ENCODE measurements around the gene EXT2. TPM values are rescaled to one million over a fixed set of nuclear protein-coding genes. Genes with fewer than 3 reads are reported as not detected.

EXT2 gene
- total RNA-seq, 1 experiment from 2014 or later: 77.0 TPM

DNA sequence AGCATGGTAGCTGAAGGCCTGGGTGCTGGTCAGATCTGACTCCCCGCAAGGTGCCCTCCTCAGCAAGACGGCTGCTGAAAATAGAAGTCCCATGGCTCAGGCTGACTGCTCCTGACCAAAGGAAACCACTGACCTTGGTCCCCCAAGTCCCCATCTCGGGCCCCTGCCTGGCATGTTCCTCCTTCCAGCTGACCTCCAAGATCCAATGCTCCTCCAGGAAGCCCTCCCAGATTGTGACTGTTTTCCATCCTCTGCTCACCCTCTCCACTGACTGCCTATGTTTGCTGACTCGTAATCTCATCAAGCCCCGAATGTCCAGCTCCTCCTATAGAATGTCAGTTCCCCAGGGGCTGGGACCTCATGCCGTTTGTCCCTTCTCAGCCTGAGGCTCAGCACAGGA, 184.0 kb downstream of the EXT2 start:
- Histone ChIP-seq H3K9me3 (ENCODE audit: low read length) (no peaks in the 10 kb centered on the region), H3K27me3 (ENCODE audit: low read length) (peaks cover 8% of the 10 kb centered on the region; the same call in 1 of the 2 replicates), H3K4me3 (ENCODE audit: low read length) (no peak overlapping the region), H3K4me2 (ENCODE audit: low read length) (no peak overlapping the region), H3K36me3 (ENCODE audit: low read depth, low read length) (no peaks in the 10 kb centered on the region), H2AFZ (ENCODE audit: low read length) (no peak overlapping the region), H3K27ac (ENCODE audit: low read length) (no peak overlapping the region), H3K4me1 (ENCODE audit: insufficient read depth, low read length) (no peaks in the 10 kb centered on the region), H4K20me1 (ENCODE audit: low read length) (no peaks in the 10 kb centered on the region), H3K9ac (ENCODE audit: low read length) (no peak overlapping the region), H3F3A (ENCODE audit: low read length, unreplicated experiment) (no peaks in the 10 kb centered on the region), H3K79me2 (ENCODE audit: low read length) (no peaks in the 10 kb centered on the region), H3K9me2 (replicated peaks; ENCODE audit: low read length) (no peaks in the 10 kb centered on the region)
- intact Hi-C loops (cut with micrococcal nuclease): no loop called here
- ChIA-PET CTCF (no interaction called here), POLR2A (ENCODE audit: unreplicated experiment) (no interaction called here)
- DNase-seq (no peak), ATAC-seq (no peak)
- TF ChIP-seq EZH2 (IDR thresholded peaks at IDR 0.05; ENCODE audit: low read length, unreplicated experiment): no peak
- no peak for TF ChIP-seq EZH2phosphoT487 (IDR thresholded peaks at IDR 0.05; ENCODE audit: borderline replicate concordance, low read length)
- no TSS peak for BruUV-seq (replicated peaks)

DNA sequence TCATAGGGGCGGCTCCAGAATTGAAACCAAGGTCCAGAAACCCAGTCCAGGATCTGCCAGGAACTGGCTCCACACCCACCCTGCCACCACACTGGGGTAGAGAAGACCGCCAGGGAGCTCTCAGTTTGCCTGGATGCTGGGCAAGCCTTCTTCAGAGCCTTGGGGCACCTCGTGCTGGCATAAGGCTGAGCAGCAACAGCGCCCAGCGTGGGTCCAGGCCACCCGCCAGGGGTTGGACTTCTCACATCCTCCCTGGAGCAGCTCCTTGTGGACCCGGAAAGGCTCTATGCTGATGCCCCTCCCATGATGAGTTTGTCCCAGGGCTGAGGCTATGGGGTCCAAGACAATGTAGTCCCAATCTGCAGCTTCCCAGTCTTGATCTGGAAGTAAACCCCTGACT, 184.8 kb downstream of the EXT2 start:
- BruUV-seq (replicated peaks): no TSS peak

GRCh38 chr11:44281151-44281550, 185.7 kb downstream of the EXT2 start:
- DNase-seq: no peak
- BruUV-seq (replicated peaks): no TSS peak
- intact Hi-C loops (cut with micrococcal nuclease): loop anchor here (10.0 kb wide), 1 partner anchor 146 kb away; no protein-coding TSS in a partner anchor

More for the DNA sequence above, 184.8 kb downstream of the EXT2 start:
- ChIA-PET CTCF (no interaction called here), POLR2A (ENCODE audit: unreplicated experiment) (no interaction called here)
- Histone ChIP-seq H4K20me1 (ENCODE audit: low read length) (no peaks in the 10 kb centered on the region), H3K9me2 (replicated peaks; ENCODE audit: low read length) (no peaks in the 10 kb centered on the region), H2AFZ (ENCODE audit: low read length) (no peak overlapping the region), H3K4me3 (ENCODE audit: low read length) (no peak overlapping the region), H3K27ac (ENCODE audit: low read length) (no peak overlapping the region), H3K79me2 (ENCODE audit: low read length) (no peaks in the 10 kb centered on the region), H3F3A (ENCODE audit: low read length, unreplicated experiment) (no peaks in the 10 kb centered on the region), H3K9ac (ENCODE audit: low read length) (no peak overlapping the region), H3K27me3 (ENCODE audit: low read length) (peaks cover 8% of the 10 kb centered on the region; the same call in 1 of the 2 replicates), H3K4me1 (ENCODE audit: insufficient read depth, low read length) (no peaks in the 10 kb centered on the region), H3K9me3 (ENCODE audit: low read length) (no peaks in the 10 kb centered on the region), H3K36me3 (ENCODE audit: low read depth, low read length) (no peaks in the 10 kb centered on the region), H3K4me2 (ENCODE audit: low read length) (no peak overlapping the region)
- no peak for ATAC-seq
- intact Hi-C loops (cut with micrococcal nuclease): loop anchor here (10.0 kb wide), 1 partner anchor 145 kb away; no protein-coding TSS in a partner anchor
- DNase-seq: no peak
- TF ChIP-seq CTCF (conservative IDR thresholded peaks at IDR 0.05; ENCODE audit: low read depth, low read length) (no peak), EZH2 (IDR thresholded peaks at IDR 0.05; ENCODE audit: low read length, unreplicated experiment) (no peak), EZH2phosphoT487 (IDR thresholded peaks at IDR 0.05; ENCODE audit: borderline replicate concordance, low read length) (no peak)

More at GRCh38 chr11:44281151-44281550, 185.7 kb downstream of the EXT2 start:
- H3F3A ChIP-seq (ENCODE audit: low read length, unreplicated experiment): no peaks in the 10 kb centered on the region
- ChIA-PET POLR2A (ENCODE audit: unreplicated experiment) (no interaction called here), CTCF (no interaction called here)
- TF ChIP-seq EZH2phosphoT487 (IDR thresholded peaks at IDR 0.05; ENCODE audit: borderline replicate concordance, low read length) (no peak), CTCF (conservative IDR thresholded peaks at IDR 0.05; ENCODE audit: low read depth, low read length) (no peak), EZH2 (IDR thresholded peaks at IDR 0.05; ENCODE audit: low read length, unreplicated experiment) (no peak)
- peaks cover 8% of the 10 kb centered on the region; the same call in 1 of the 2 replicates for H3K27me3 ChIP-seq (ENCODE audit: low read length)
- no peak for ATAC-seq
- H4K20me1 ChIP-seq (ENCODE audit: low read length): no peaks in the 10 kb centered on the region
- no peak overlapping the region for H3K9ac ChIP-seq (ENCODE audit: low read length)
- no peak overlapping the region for H3K4me3 ChIP-seq (ENCODE audit: low read length)
- no peaks in the 10 kb centered on the region for H3K79me2 ChIP-seq (ENCODE audit: low read length)
- no peak overlapping the region for H2AFZ ChIP-seq (ENCODE audit: low read length)
- no peak overlapping the region for H3K27ac ChIP-seq (ENCODE audit: low read length)
- no peaks in the 10 kb centered on the region for H3K36me3 ChIP-seq (ENCODE audit: low read depth, low read length)
- H3K4me1 ChIP-seq (ENCODE audit: insufficient read depth, low read length): no peaks in the 10 kb centered on the region
- no peak overlapping the region for H3K4me2 ChIP-seq (ENCODE audit: low read length)
- no peaks in the 10 kb centered on the region for H3K9me3 ChIP-seq (ENCODE audit: low read length)
- H3K9me2 ChIP-seq (replicated peaks; ENCODE audit: low read length): no peaks in the 10 kb centered on the region
